Hepatocyte (in vitro differentiated cells): Measurements from ENCODE around the gene ATF6.

Experiments
- EZH2phosphoT487 ChIP-seq: fragments of 200-600 bp; sonication (generic); IDR thresholded peaks from one replicate; pipeline ENCODE4 v1.6.1; 2018; ENCODE audit warnings: antibody characterized with exemption, mild to moderate bottlenecking, low read depth, moderate library complexity; ENCODE audit not compliant: unreplicated experiment, severe bottlenecking
- TF ChIP-seq, protein P1 (sequence below): fragments of 200-600 bp; sonication (generic); IDR thresholded peaks from 2 replicates; pipeline ENCODE4 v1.5.1; 2016; ENCODE audit warnings: antibody characterized with exemption, mild to moderate bottlenecking; ENCODE audit not compliant: poor library complexity

DNA sequence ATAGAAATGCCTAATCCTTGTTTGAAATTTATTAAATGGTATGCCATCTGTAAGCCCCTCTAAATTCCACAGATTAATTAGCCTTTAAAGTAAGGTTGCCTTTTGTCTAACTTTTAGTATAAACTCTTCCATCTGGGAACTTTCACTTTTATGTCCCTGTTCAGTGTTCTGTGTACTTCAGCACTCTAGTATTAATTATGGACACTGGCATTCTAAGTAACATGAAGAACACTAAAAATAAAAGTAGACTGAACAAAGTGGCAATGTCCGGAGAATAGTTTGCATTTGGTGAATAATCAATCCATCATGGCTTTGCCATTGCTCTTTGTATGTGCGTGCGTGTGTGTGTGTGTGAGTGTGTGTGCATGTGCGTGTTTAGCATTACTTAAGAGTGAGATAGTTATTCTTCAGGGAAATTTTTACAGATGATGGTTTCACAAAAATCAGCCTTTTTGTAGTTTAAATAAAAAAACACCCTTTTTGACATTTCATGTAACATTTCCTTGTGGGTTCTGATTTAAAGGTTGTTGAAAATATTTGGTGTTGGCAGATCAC is 51.1 kb downstream of the ATF6 start:
- TF ChIP-seq, protein P1, sequence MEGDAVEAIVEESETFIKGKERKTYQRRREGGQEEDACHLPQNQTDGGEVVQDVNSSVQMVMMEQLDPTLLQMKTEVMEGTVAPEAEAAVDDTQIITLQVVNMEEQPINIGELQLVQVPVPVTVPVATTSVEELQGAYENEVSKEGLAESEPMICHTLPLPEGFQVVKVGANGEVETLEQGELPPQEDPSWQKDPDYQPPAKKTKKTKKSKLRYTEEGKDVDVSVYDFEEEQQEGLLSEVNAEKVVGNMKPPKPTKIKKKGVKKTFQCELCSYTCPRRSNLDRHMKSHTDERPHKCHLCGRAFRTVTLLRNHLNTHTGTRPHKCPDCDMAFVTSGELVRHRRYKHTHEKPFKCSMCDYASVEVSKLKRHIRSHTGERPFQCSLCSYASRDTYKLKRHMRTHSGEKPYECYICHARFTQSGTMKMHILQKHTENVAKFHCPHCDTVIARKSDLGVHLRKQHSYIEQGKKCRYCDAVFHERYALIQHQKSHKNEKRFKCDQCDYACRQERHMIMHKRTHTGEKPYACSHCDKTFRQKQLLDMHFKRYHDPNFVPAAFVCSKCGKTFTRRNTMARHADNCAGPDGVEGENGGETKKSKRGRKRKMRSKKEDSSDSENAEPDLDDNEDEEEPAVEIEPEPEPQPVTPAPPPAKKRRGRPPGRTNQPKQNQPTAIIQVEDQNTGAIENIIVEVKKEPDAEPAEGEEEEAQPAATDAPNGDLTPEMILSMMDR, result no peak
- TF ChIP-seq EZH2phosphoT487, result no peak
